CD4-positive, alpha-beta T cell (primary cell): ENCODE measurements around the gene FAM110A. TPM values are rescaled to one million over a fixed set of nuclear protein-coding genes. Genes with fewer than 3 reads are reported as not detected.
A peak's percentile ranks its signal among the peaks of the same experiment; 100 is the strongest.

Experiments
- ATAC-seq: fragments of 200-7000 bp; cut with Tn5 transposase; one replicate; pipeline ENCODE4 v1.10.0; 2022; ENCODE audit warnings: mild to moderate bottlenecking; ENCODE audit not compliant: poor library complexity
- CTCF ChIA-PET: fragments of 350-600 bp; sonication (Branson Sonifier 250); formaldehyde crosslinking; loops from one replicate; lab custom pipeline; 2021; ENCODE audit warnings: antibody characterized with exemption, inconsistent platforms; lab: Charles Lee
- POLR2A ChIA-PET: fragments of 350-600 bp; sonication (Branson Sonifier 250); formaldehyde crosslinking; loops from one replicate; lab custom pipeline; 2021; ENCODE audit warnings: antibody characterized with exemption, inconsistent platforms; lab: Charles Lee
- DNase-seq, 14 experiments: peaks; one replicate each; pipeline ENCODE4 v3.0.0-alpha.2; 2013 to 2020; ENCODE audit warnings: mixed read lengths in 2 of 14
- H3K27ac ChIP-seq, 2 donors: one replicate each; pipeline versions ENCODE4 v1.5.1 to v1.7.0; 2013; ENCODE audit warnings: low read length in 2 of 2, low read depth in 1 of 2, mild to moderate bottlenecking in 1 of 2
- H3K27me3 ChIP-seq, 2 experiments: 1 replicate in 1 of 2; 2 replicates in 1 of 2; pipeline versions ENCODE4 v1.6.1 to v1.7.0; 2013; ENCODE audit warnings: low read length in 2 of 2, control low read depth in 1 of 2, mild to moderate bottlenecking in 1 of 2, moderate library complexity in 1 of 2; ENCODE audit not compliant: insufficient read depth in 2 of 2, control insufficient read depth in 1 of 2
- H3K36me3 ChIP-seq: one replicate; pipeline ENCODE4 v1.6.1; 2013; ENCODE audit warnings: low read length, control low read depth; ENCODE audit not compliant: insufficient read depth
- H3K4me1 ChIP-seq: one replicate; pipeline ENCODE4 v1.6.1; 2013; ENCODE audit warnings: low read length, control low read depth; ENCODE audit not compliant: insufficient read depth
- H3K4me3 ChIP-seq: one replicate; pipeline ENCODE4 v1.5.1; 2013; ENCODE audit warnings: mild to moderate bottlenecking, low read length, moderate library complexity
- H3K9me3 ChIP-seq, 2 experiments: 1 replicate in 1 of 2; 2 replicates in 1 of 2; pipeline versions ENCODE4 v1.6.1 to v1.7.0; 2013; ENCODE audit warnings: low read length in 2 of 2, mild to moderate bottlenecking in 2 of 2, control low read depth in 1 of 2, moderate library complexity in 1 of 2; ENCODE audit not compliant: control insufficient read depth in 1 of 2, insufficient read depth in 1 of 2
- H3K27ac Mint-ChIP-seq: one replicate; pipeline ENCODE4 v1.8.0; 2020; ENCODE audit warnings: mixed read lengths
- H3K27me3 Mint-ChIP-seq: one replicate; pipeline ENCODE4 v1.8.0; 2021; ENCODE audit warnings: mixed read lengths
- H3K36me3 Mint-ChIP-seq: one replicate; pipeline ENCODE4 v1.8.0; 2021; ENCODE audit warnings: low read depth, mixed read lengths
- H3K4me1 Mint-ChIP-seq: one replicate; pipeline ENCODE4 v1.8.0; 2021; ENCODE audit warnings: low read depth, mixed read lengths
- H3K4me3 Mint-ChIP-seq: one replicate; pipeline ENCODE4 v1.8.0; 2020; ENCODE audit warnings: mild to moderate bottlenecking, mixed read lengths
- H3K9me3 Mint-ChIP-seq: one replicate; pipeline ENCODE4 v1.8.0; 2020; ENCODE audit warnings: mixed read lengths
- CTCF ChIP-seq: fragments of 200-600 bp; IDR thresholded peaks from one replicate; pipeline ENCODE4 v1.8.0; 2022; ENCODE audit warnings: antibody characterized with exemption, mild to moderate bottlenecking
- intact Hi-C, 2 experiments: fragments of 100-400 bp; cut with DNase I in 1 of 2; cut with micrococcal nuclease in 1 of 2; formaldehyde crosslinking; loops; one replicate each; pipeline versions ENCODE4 v1.15.1 to v1.9.0; 2023 to 2025; cut with DNase I, micrococcal nuclease
- total RNA-seq, 174 experiments: library from RNA in 2 of 174; stranded (reverse) in 2 of 174; gene quantifications; one replicate each; pipeline ENCODE4 v1.2.3 and lab custom pipeline; 2021 to 2026

FAM110A gene
- total RNA-seq, 2 experiments from 2014 or later, result 4.5 to 4.8 TPM

GRCh38 chr20:879626-880025 is 46.1 kb downstream of the FAM110A start:
- no peaks in the 10 kb centered on the region for H3K9me3 ChIP-seq
- peaks cover 0 to 5% of the 10 kb centered on the region in 2 experiments for H3K27me3 ChIP-seq
- no peak for TF ChIP-seq CTCF
- Mint-ChIP-seq H3K27ac (no peak overlapping the region), H3K4me1 (no peaks in the 10 kb centered on the region), H3K9me3 (no peaks in the 10 kb centered on the region), H3K27me3 (peaks cover 6% of the 10 kb centered on the region), H3K4me3 (no peak overlapping the region), H3K36me3 (no peaks in the 10 kb centered on the region)
- no peaks in the 10 kb centered on the region for H3K36me3 ChIP-seq
- intact Hi-C loops, result no loop called here
- DNase-seq, result no peak
- ChIA-PET CTCF (no interaction called here), POLR2A (no interaction called here)
- ATAC-seq, result no peak
- peaks cover 6% of the 10 kb centered on the region for H3K4me1 ChIP-seq
- no peak overlapping the region for H3K27ac ChIP-seq
- no peak overlapping the region for H3K4me3 ChIP-seq

DNA sequence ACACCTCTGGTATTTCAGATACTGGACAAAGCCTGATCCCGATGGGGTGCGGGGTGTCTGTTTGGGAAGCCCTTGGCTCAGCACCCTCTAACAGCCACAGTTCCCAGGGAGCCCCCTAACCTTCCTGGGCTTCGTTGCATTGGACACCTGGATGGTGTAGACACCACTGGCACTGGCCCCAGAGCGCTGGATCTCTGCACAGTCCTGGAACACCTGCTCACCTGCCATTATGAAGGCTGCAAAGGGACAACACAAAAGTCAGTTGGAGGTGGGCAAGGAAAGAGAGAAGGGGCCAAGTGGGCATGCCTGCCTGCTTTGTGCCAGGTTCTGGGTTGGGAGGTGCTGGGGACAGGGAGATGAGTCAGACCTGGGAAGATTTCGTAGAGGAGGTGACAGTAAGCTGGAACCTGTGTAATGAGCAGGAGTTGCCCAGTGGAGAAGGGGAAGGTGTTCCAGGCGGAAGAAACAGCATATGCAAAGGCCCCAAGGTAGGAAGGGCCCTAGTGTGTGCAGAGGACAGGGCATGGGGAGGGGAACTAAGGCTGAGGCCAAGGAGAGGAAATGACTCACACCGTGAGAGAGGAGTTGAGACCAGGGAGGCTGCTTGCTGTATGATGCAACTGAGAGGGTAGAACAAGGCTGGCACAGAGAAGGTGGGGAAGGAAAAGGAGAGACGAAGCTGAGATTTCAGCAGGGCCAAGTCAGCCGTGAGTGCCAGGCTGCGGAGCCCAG is 47.7 kb downstream of the FAM110A start:
- Mint-ChIP-seq H3K4me1 (no peaks in the 10 kb centered on the region), H3K36me3 (no peaks in the 10 kb centered on the region), H3K27me3 (peaks cover 6% of the 10 kb centered on the region), H3K27ac (no peak overlapping the region), H3K9me3 (no peaks in the 10 kb centered on the region), H3K4me3 (no peak overlapping the region)
- peaks cover 0 to 9% of the 10 kb centered on the region in 2 experiments for H3K27me3 ChIP-seq
- H3K9me3 ChIP-seq, result no peaks in the 10 kb centered on the region
- H3K4me1 ChIP-seq, result peaks cover 11% of the 10 kb centered on the region
- ATAC-seq, result no peak
- intact Hi-C loops, result no loop called here
- POLR2A ChIA-PET, result no interaction called here
- no peaks in the 10 kb centered on the region for H3K36me3 ChIP-seq
- H3K4me3 ChIP-seq, result no peak overlapping the region
- peak in 4 of 14 experiments; percentile 4 to 54 (median 28) for DNase-seq
- CTCF ChIA-PET, result no interaction called here
- no peak for TF ChIP-seq CTCF
- H3K27ac ChIP-seq, result no peak overlapping the region

DNA sequence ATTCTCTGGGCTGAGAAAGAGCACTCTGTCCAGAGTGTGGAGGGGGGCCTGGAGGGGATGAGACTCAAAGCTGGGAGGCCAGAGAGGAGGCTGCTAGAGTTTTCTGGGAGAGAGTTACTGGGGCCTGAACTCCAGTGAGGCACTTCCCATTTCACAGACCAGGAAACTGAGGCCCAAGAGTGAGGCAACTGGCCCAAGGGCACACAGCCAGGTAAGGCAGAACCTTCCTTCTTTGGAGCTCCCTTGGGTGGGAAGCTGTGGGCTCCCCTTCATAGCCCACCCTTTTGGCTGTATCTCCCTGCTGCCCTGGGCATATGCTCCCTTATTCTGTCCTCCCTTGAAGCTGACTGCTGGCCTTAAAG is 48.2 kb downstream of the FAM110A start:
- peaks cover 6% of the 10 kb centered on the region for H3K27me3 Mint-ChIP-seq
- DNase-seq, result peak in 1 of 14 experiments; percentile 9
- H3K9me3 Mint-ChIP-seq, result no peaks in the 10 kb centered on the region
- no peaks in the 10 kb centered on the region for H3K36me3 Mint-ChIP-seq
- Histone ChIP-seq H3K27me3 (peaks cover 0 to 9% of the 10 kb centered on the region in 2 experiments), H3K36me3 (no peaks in the 10 kb centered on the region), H3K27ac (no peak overlapping the region), H3K4me3 (no peak overlapping the region), H3K4me1 (peaks cover 11% of the 10 kb centered on the region), H3K9me3 (no peaks in the 10 kb centered on the region)
- no peak overlapping the region for H3K4me3 Mint-ChIP-seq
- no peak for ATAC-seq
- CTCF ChIA-PET, result no interaction called here
- POLR2A ChIA-PET, result no interaction called here
- no peak overlapping the region for H3K27ac Mint-ChIP-seq
- no peak for TF ChIP-seq CTCF
- H3K4me1 Mint-ChIP-seq, result no peaks in the 10 kb centered on the region
- intact Hi-C loops, result no loop called here
